Bronchial epithelial cell (primary cell): ENCODE data around the gene IL24. TPM values are rescaled to one million over a fixed set of nuclear protein-coding genes. Genes with fewer than 3 reads are reported as not detected.

Experiments used
- DNase-seq: peaks from one replicate; pipeline ENCODE4 v3.0.0-alpha.2; 2010; ENCODE audit warnings: low read depth
- FAIRE-seq: peaks from 2 replicates; lab custom pipeline; 2011; peaks lifted over from hg19 to GRCh38; lab: Jason Lieb, UNC
- H3K27me3 ChIP-seq: 2 replicates; pipeline ENCODE4 v1.5.1; 2011; ENCODE audit warnings: low read length; ENCODE audit not compliant: control insufficient read depth, insufficient read depth
- H3K36me3 ChIP-seq: 2 replicates; pipeline ENCODE4 v1.5.1; 2011; ENCODE audit warnings: low read length; ENCODE audit not compliant: control insufficient read depth, insufficient read depth
- H3K4me3 ChIP-seq: 2 replicates; pipeline ENCODE4 v1.5.1; 2011; ENCODE audit warnings: mild to moderate bottlenecking, low read depth, low read length, control low read depth
- CTCF ChIP-seq: IDR thresholded peaks from 2 replicates; pipeline ENCODE4 v1.5.1; 2011; ENCODE audit warnings: mild to moderate bottlenecking, moderate library complexity, low read length, control low read depth, inconsistent platforms; ENCODE audit not compliant: insufficient read depth, severe bottlenecking
- total RNA-seq: library from RNA; depleted of rRNA; stranded (reverse); fragments of >200 nt; gene quantifications from 2 replicates; pipeline ENCODE4 v1.2.1, GENCODE V29; 2014

IL24 gene
- total RNA-seq, 1 donor from 2014 or later: 0.26 TPM

GRCh38 chr1:206854401-206855129, 42.7 kb upstream of the IL24 start:
- Histone ChIP-seq H3K4me3 (no peak overlapping the region), H3K27me3 (no peaks in the 10 kb centered on the region), H3K36me3 (no peaks in the 10 kb centered on the region)
- no peak for DNase-seq
- TF ChIP-seq CTCF: no peak
- no peak for FAIRE-seq

GRCh38 chr1:206855859-206856258, 41.4 kb upstream of the IL24 start:
- FAIRE-seq (peak; percentile 36), DNase-seq (no peak)
- H3K36me3 ChIP-seq: no peaks in the 10 kb centered on the region
- no peak overlapping the region for H3K4me3 ChIP-seq
- no peak for TF ChIP-seq CTCF
- H3K27me3 ChIP-seq: no peaks in the 10 kb centered on the region

DNA sequence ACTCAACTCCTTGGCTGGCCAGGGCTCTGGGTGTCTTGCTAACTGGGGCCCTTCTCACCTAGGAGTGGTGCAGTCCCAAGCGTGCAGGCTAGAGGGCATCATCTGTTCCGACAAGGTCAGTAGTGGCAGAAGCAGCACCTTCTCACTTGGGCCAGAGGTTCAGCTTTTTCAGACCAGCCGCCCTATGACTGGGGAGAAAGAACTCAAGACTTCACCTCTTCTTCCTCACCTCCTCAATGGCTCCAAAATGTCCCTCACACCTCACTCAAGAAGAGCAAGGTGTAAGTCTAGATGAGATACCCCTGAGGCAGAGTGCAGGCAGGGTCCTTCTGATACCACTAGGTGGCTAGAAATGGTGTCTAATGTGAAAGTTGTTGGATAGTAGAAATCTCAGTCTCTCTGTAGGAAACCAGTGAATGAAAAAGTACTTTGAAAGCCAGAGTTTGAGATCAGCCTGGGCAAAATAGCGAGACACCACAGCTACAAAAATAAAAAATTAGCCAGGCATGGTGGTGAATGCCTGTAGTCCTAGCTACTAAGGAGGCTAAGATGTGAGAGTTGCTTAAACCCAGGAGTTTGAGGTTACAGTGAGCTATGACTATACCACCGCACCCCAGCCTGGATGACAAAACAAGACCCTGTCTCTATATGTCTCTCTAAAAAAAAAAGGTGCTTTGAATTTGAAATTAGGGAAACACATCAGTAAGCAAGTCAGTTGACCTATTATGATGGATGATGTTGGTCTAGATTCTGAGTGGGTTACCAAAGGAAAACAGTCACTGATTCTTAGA, 40.4 kb upstream of the IL24 start:
- no peak for TF ChIP-seq CTCF
- Histone ChIP-seq H3K36me3 (no peaks in the 10 kb centered on the region), H3K4me3 (no peak overlapping the region), H3K27me3 (no peaks in the 10 kb centered on the region)
- no peak for DNase-seq
- FAIRE-seq: no peak

GRCh38 chr1:206859082-206859521, 38.1 kb upstream of the IL24 start:
- no peak for TF ChIP-seq CTCF
- H3K36me3 ChIP-seq: no peaks in the 10 kb centered on the region
- H3K27me3 ChIP-seq: no peaks in the 10 kb centered on the region
- H3K4me3 ChIP-seq: no peak overlapping the region
- DNase-seq: peak; percentile 83
- FAIRE-seq: no peak

- DNase-seq (no peak), FAIRE-seq (no peak)
- Histone ChIP-seq H3K36me3 (no peaks in the 10 kb centered on the region), H3K4me3 (no peak overlapping the region), H3K27me3 (no peaks in the 10 kb centered on the region)
- no peak for TF ChIP-seq CTCF
These were observed 37.1 kb upstream of the IL24 start for GRCh38 chr1:206860165-206860564.
